Neural cell (in vitro differentiated cells): ENCODE data around the gene TENT4A. TPM values are rescaled to one million over a fixed set of nuclear protein-coding genes. Genes with fewer than 3 reads are reported as not detected.

Experiments used
- H2AFZ ChIP-seq: fragments of 200-600, 300-800 bp; sonication (generic), shearing (Covaris generic); 2 replicates; pipeline ENCODE4 v1.6.0; 2014; ENCODE audit warnings: low read depth, mild to moderate bottlenecking, antibody characterized with exemption, low read length, moderate library complexity
- H3F3A ChIP-seq: fragments of 200-600 bp; shearing (Covaris generic); 2 replicates; pipeline ENCODE4 v1.6.1; 2016; ENCODE audit warnings: mild to moderate bottlenecking, moderate library complexity, mixed read lengths, antibody characterized with exemption, low read length; ENCODE audit not compliant: insufficient read depth, poor library complexity, severe bottlenecking
- H3K27ac ChIP-seq: fragments of 200-600, 300-800 bp; sonication (generic), shearing (Covaris generic); 2 replicates; pipeline ENCODE4 v1.5.1; 2014; ENCODE audit warnings: mild to moderate bottlenecking, low read length, moderate library complexity
- H3K27me3 ChIP-seq: fragments of 300-800, 200-600 bp; sonication (generic), shearing (Covaris generic); 2 replicates; pipeline ENCODE4 v1.6.0; 2014; ENCODE audit warnings: mild to moderate bottlenecking, low read depth, low read length, moderate library complexity; ENCODE audit not compliant: insufficient read depth
- H3K36me3 ChIP-seq: fragments of 300-800, 200-600 bp; sonication (generic), shearing (Covaris generic); 2 replicates; pipeline ENCODE4 v1.5.1; 2014; ENCODE audit warnings: mild to moderate bottlenecking, antibody characterized with exemption, low read length, moderate library complexity; ENCODE audit not compliant: insufficient read depth
- H3K4me2 ChIP-seq: fragments of 300-800, 200-600 bp; sonication (generic), shearing (Covaris generic); 2 replicates; pipeline ENCODE4 v1.6.0; 2014; ENCODE audit warnings: mild to moderate bottlenecking, low read length
- H3K4me3 ChIP-seq: fragments of 300-800, 200-600 bp; sonication (generic), shearing (Covaris generic); 2 replicates; pipeline ENCODE4 v1.5.1; 2014; ENCODE audit warnings: mild to moderate bottlenecking, low read length, moderate library complexity
- H3K79me2 ChIP-seq: fragments of 200-600 bp; shearing (Covaris generic); replicated peaks from 2 replicates; pipeline ENCODE4 v1.6.0; 2014; ENCODE audit warnings: mild to moderate bottlenecking, low read length, moderate library complexity; ENCODE audit not compliant: insufficient read depth
- H3K9ac ChIP-seq: fragments of 300-800, 200-600 bp; sonication (generic), shearing (Covaris generic); 2 replicates; pipeline ENCODE4 v1.6.1; 2016; ENCODE audit warnings: mild to moderate bottlenecking, low read length, mixed read lengths
- H3K9me2 ChIP-seq: fragments of 200-600 bp; shearing (Covaris generic); 2 replicates; pipeline ENCODE4 v1.6.1; 2016; ENCODE audit warnings: mild to moderate bottlenecking, low read length, mixed read lengths; ENCODE audit not compliant: insufficient read depth
- H3K9me3 ChIP-seq: fragments of 200-600, 300-800 bp; sonication (generic), shearing (Covaris generic); 2 replicates; pipeline ENCODE4 v1.6.1; 2016; ENCODE audit warnings: mild to moderate bottlenecking, mixed run types, low read length, moderate library complexity, mixed read lengths
- H4K20me1 ChIP-seq: fragments of 200-600 bp; shearing (Covaris generic); 2 replicates; pipeline ENCODE4 v1.6.1; 2016; ENCODE audit warnings: mild to moderate bottlenecking, mixed run types; ENCODE audit not compliant: insufficient read depth
- EP300 ChIP-seq: fragments of 450-650 bp; conservative IDR thresholded peaks from 2 replicates; pipeline ENCODE4 v1.6.1; 2014; ENCODE audit warnings: antibody characterized with exemption, mild to moderate bottlenecking, moderate library complexity; ENCODE audit not compliant: poor library complexity, severe bottlenecking
- EZH2 ChIP-seq: fragments of 200-600, 300-800 bp; shearing (Covaris generic), sonication (generic); IDR thresholded peaks from 2 replicates; pipeline ENCODE4 v1.6.1; 2014; ENCODE audit warnings: antibody characterized with exemption, low read length, borderline replicate concordance, mild to moderate bottlenecking; ENCODE audit not compliant: insufficient read depth, poor library complexity, severe bottlenecking
- MXI1 ChIP-seq: fragments of 450-650 bp; conservative IDR thresholded peaks from 2 replicates; pipeline ENCODE4 v1.6.1; 2014; ENCODE audit warnings: antibody characterized with exemption, mild to moderate bottlenecking; ENCODE audit not compliant: poor library complexity, severe bottlenecking
- POLR2AphosphoS5 ChIP-seq: IDR thresholded peaks from 2 replicates; pipeline ENCODE4 v1.6.1; 2012
- RAD21 ChIP-seq: fragments of 450-650 bp; conservative IDR thresholded peaks from 2 replicates; pipeline ENCODE4 v1.6.1; 2014; ENCODE audit warnings: antibody characterized with exemption, mild to moderate bottlenecking, moderate library complexity
- REST ChIP-seq: IDR thresholded peaks from 2 replicates; pipeline ENCODE4 v1.6.1; 2012; ENCODE audit warnings: borderline replicate concordance
- SMC3 ChIP-seq: fragments of 450-650 bp; conservative IDR thresholded peaks from 2 replicates; pipeline ENCODE4 v1.6.1; 2014; ENCODE audit warnings: antibody characterized with exemption, mild to moderate bottlenecking, moderate library complexity; ENCODE audit not compliant: poor library complexity
- TAF1 ChIP-seq: IDR thresholded peaks from 2 replicates; pipeline ENCODE4 v1.6.1; 2012; ENCODE audit warnings: low read depth
- polyA plus RNA-seq: library from polyadenylated mRNA; depleted of rRNA; stranded (reverse); fragments of >200 nt; gene quantifications from 2 replicates; pipeline ENCODE4 v1.2.3, GENCODE V29; 2014
- TF ChIP-seq, protein P1 (sequence below): fragments of 450-650 bp; IDR thresholded peaks from 2 replicates; pipeline ENCODE4 v1.5.1; 2014; ENCODE audit warnings: antibody characterized with exemption, mild to moderate bottlenecking, moderate library complexity; ENCODE audit not compliant: poor library complexity, severe bottlenecking

TENT4A gene
- polyA plus RNA-seq, 1 donor from 2014 or later = 12.1 TPM

- H2AFZ ChIP-seq = no peak overlapping the region
- H3F3A ChIP-seq = no peaks in the 10 kb centered on the region
- H3K9ac ChIP-seq = no peak overlapping the region
- peaks cover 4% of the 10 kb centered on the region for H4K20me1 ChIP-seq
- H3K27me3 ChIP-seq = no peaks in the 10 kb centered on the region
- H3K79me2 ChIP-seq = peaks cover 25% of the 10 kb centered on the region
- peaks cover 6% of the 10 kb centered on the region for H3K36me3 ChIP-seq
- no peak overlapping the region for H3K27ac ChIP-seq
- no peaks in the 10 kb centered on the region for H3K9me3 ChIP-seq
- no peaks in the 10 kb centered on the region for H3K9me2 ChIP-seq
- no peak for TF ChIP-seq RAD21
- TF ChIP-seq SMC3 = no peak
- no peak for TF ChIP-seq REST
- TF ChIP-seq EP300 = no peak
- TF ChIP-seq, protein P1, sequence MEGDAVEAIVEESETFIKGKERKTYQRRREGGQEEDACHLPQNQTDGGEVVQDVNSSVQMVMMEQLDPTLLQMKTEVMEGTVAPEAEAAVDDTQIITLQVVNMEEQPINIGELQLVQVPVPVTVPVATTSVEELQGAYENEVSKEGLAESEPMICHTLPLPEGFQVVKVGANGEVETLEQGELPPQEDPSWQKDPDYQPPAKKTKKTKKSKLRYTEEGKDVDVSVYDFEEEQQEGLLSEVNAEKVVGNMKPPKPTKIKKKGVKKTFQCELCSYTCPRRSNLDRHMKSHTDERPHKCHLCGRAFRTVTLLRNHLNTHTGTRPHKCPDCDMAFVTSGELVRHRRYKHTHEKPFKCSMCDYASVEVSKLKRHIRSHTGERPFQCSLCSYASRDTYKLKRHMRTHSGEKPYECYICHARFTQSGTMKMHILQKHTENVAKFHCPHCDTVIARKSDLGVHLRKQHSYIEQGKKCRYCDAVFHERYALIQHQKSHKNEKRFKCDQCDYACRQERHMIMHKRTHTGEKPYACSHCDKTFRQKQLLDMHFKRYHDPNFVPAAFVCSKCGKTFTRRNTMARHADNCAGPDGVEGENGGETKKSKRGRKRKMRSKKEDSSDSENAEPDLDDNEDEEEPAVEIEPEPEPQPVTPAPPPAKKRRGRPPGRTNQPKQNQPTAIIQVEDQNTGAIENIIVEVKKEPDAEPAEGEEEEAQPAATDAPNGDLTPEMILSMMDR = no peak
- no peak for TF ChIP-seq MXI1
- no peak for TF ChIP-seq EZH2
- TF ChIP-seq TAF1 = no peak
- TF ChIP-seq POLR2AphosphoS5 = no peak
- no peak overlapping the region for H3K4me2 ChIP-seq
- H3K4me3 ChIP-seq = no peak overlapping the region
Measured at GRCh38 chr5:6736524-6737042, 23.4 kb downstream of the TENT4A start.

- no peaks in the 10 kb centered on the region for H3K9me2 ChIP-seq
- H3K79me2 ChIP-seq = peaks cover 24% of the 10 kb centered on the region
- H4K20me1 ChIP-seq = peaks cover under 1% of the 10 kb centered on the region
- no peak overlapping the region for H3K9ac ChIP-seq
- no peak overlapping the region for H2AFZ ChIP-seq
- H3K9me3 ChIP-seq = no peaks in the 10 kb centered on the region
- H3K27me3 ChIP-seq = no peaks in the 10 kb centered on the region
- no peak overlapping the region for H3K4me2 ChIP-seq
- no peak for TF ChIP-seq SMC3
- no peak for TF ChIP-seq EZH2
- TF ChIP-seq MXI1 = no peak
- H3K27ac ChIP-seq = no peak overlapping the region
- no peak overlapping the region for H3K4me3 ChIP-seq
- H3K36me3 ChIP-seq = peaks cover 6% of the 10 kb centered on the region
- H3F3A ChIP-seq = no peaks in the 10 kb centered on the region
Measured at GRCh38 chr5:6737043-6737941, 24.1 kb downstream of the TENT4A start.
